GM21576 (cell line): ENCODE data around the gene LHX6.

Source experiments
- ATAC-seq: cut with Tn5 transposase; IDR thresholded peaks from one replicate; pipeline ENCODE4 v1.9.1; 2021; ENCODE audit warnings: mild to moderate bottlenecking, moderate library complexity; ENCODE audit not compliant: unreplicated experiment

LHX6 gene

GRCh38 chr9:122228568-122229484, at the start of gene LHX6:
Gene LHX6, minus strand, starts transcription at chr9:122228957. Its CDS starts 217 bp downstream, at chr9:122228740.
- no peak for ATAC-seq

- ATAC-seq: no peak
These were observed 48.6 kb upstream of the LHX6 start for GRCh38 chr9:122277285-122277897.

GRCh38 chr9:122276096-122276495, 47.3 kb upstream of the LHX6 start:
- no peak for ATAC-seq

- no peak for ATAC-seq
These were observed 45.3 kb upstream of the LHX6 start for GRCh38 chr9:122274055-122274454.

GRCh38 chr9:122268041-122268814, 39.5 kb upstream of the LHX6 start:
- no peak for ATAC-seq

GRCh38 chr9:122265149-122265915, 36.6 kb upstream of the LHX6 start:
- ATAC-seq: peak; percentile 36

- ATAC-seq: peak; percentile 87
These were observed 35.8 kb upstream of the LHX6 start, which contains the start of the genes MRRF and RBM18 for GRCh38 chr9:122264360-122265148. Gene MRRF, plus strand, starts transcription at chr9:122264882. Its CDS starts 6,010 bp downstream, at chr9:122270892. Gene RBM18, minus strand, starts transcription at chr9:122264840. Its CDS starts 3,348 bp downstream, at chr9:122261492.

- ATAC-seq: no peak
These were observed 35.1 kb upstream of the LHX6 start for GRCh38 chr9:122263699-122264349.

- no peak for ATAC-seq
These were observed 33.3 kb upstream of the LHX6 start for GRCh38 chr9:122262073-122262472.

- no peak for ATAC-seq
These were observed 32.7 kb upstream of the LHX6 start for GRCh38 chr9:122261469-122261881.

- no peak for ATAC-seq
These were observed 30.2 kb upstream of the LHX6 start for GRCh38 chr9:122258886-122259415.

- no peak for ATAC-seq
These were observed 27.4 kb upstream of the LHX6 start for GRCh38 chr9:122256206-122256605.

- no peak for ATAC-seq
These were observed 26.0 kb upstream of the LHX6 start for GRCh38 chr9:122254761-122255160.

- ATAC-seq: no peak
These were observed 24.0 kb upstream of the LHX6 start for GRCh38 chr9:122252796-122253195.

- ATAC-seq: no peak
These were observed 22.6 kb upstream of the LHX6 start for GRCh38 chr9:122251351-122251750.

- no peak for ATAC-seq
These were observed 19.7 kb upstream of the LHX6 start for GRCh38 chr9:122248448-122248865.

GRCh38 chr9:122246666-122247065, 17.9 kb upstream of the LHX6 start:
- ATAC-seq: no peak

- no peak for ATAC-seq
These were observed 15.6 kb upstream of the LHX6 start for GRCh38 chr9:122244349-122244748.

- no peak for ATAC-seq
These were observed 11.0 kb upstream of the LHX6 start for GRCh38 chr9:122239722-122240121.
